ENCODE results near the gene TRIB2. TPM values are rescaled to one million over a fixed set of nuclear protein-coding genes. Genes with fewer than 3 reads are reported as not detected.

Gene TRIB2
- total RNA-seq, 1 donor from 2014 or later, result 14.2 TPM

GRCh38 chr2:12720278-12720620 lies 3.5 kb downstream of the TRIB2 start:
- DNase-seq (ENCODE audit: low read depth, low spot score), result no peak

- DNase-seq (ENCODE audit: low read depth, low spot score), result no peak
These were observed 4.1 kb downstream of the TRIB2 start for GRCh38 chr2:12720754-12721378.

- DNase-seq (ENCODE audit: low read depth, low spot score), result no peak
These were observed 5.1 kb downstream of the TRIB2 start for GRCh38 chr2:12721566-12722446.

- no peak for DNase-seq (ENCODE audit: low read depth, low spot score)
These were observed 5.9 kb downstream of the TRIB2 start for GRCh38 chr2:12722447-12723316.

- no peak for DNase-seq (ENCODE audit: low read depth, low spot score)
These were observed 7.2 kb downstream of the TRIB2 start for GRCh38 chr2:12723736-12724463.

- no peak for DNase-seq (ENCODE audit: low read depth, low spot score)
These were observed 8.8 kb downstream of the TRIB2 start for GRCh38 chr2:12725233-12726187.

- DNase-seq (ENCODE audit: low read depth, low spot score), result no peak
These were observed 9.5 kb downstream of the TRIB2 start for GRCh38 chr2:12726271-12726670.

- DNase-seq (ENCODE audit: low read depth, low spot score), result no peak
These were observed 10.3 kb downstream of the TRIB2 start for GRCh38 chr2:12727065-12727464.

- no peak for DNase-seq (ENCODE audit: low read depth, low spot score)
These were observed 10.9 kb downstream of the TRIB2 start for GRCh38 chr2:12727641-12728040.

- DNase-seq (ENCODE audit: low read depth, low spot score), result no peak
These were observed 11.6 kb downstream of the TRIB2 start for GRCh38 chr2:12728221-12728777.

- DNase-seq (ENCODE audit: low read depth, low spot score), result no peak
These were observed 13.5 kb downstream of the TRIB2 start for GRCh38 chr2:12730265-12730664.

GRCh38 chr2:12731701-12732280 lies 15.1 kb downstream of the TRIB2 start:
- no peak for DNase-seq (ENCODE audit: low read depth, low spot score)

GRCh38 chr2:12732651-12733050 lies 15.9 kb downstream of the TRIB2 start:
- DNase-seq (ENCODE audit: low read depth, low spot score), result no peak

GRCh38 chr2:12733846-12734245 lies 17.1 kb downstream of the TRIB2 start:
- DNase-seq (ENCODE audit: low read depth, low spot score), result no peak

- DNase-seq (ENCODE audit: low read depth, low spot score), result no peak
These were observed 18.3 kb downstream of the TRIB2 start for GRCh38 chr2:12734914-12735654.

GRCh38 chr2:12737297-12737696 lies 20.6 kb downstream of the TRIB2 start:
- no peak for DNase-seq (ENCODE audit: low read depth, low spot score)

- DNase-seq (ENCODE audit: low read depth, low spot score), result no peak
These were observed 21.2 kb downstream of the TRIB2 start for GRCh38 chr2:12737738-12738485.

GRCh38 chr2:12739721-12740254 lies 23.1 kb downstream of the TRIB2 start:
- no peak for DNase-seq (ENCODE audit: low read depth, low spot score)

Data from pulmonary artery endothelial cell (primary cell).